HK-2 (cell line): Measurements from ENCODE around the gene BRI3.

ENCODE experiments used
- DNase-seq: peaks from one replicate; pipeline ENCODE4 v3.0.0-alpha.2; 2018; ENCODE audit not compliant: unreplicated experiment

Gene BRI3

GRCh38 chr7:98287486-98287959 is 6.0 kb downstream of the BRI3 start:
- DNase-seq: no peak

GRCh38 chr7:98288064-98288823 is 6.8 kb downstream of the BRI3 start:
- DNase-seq: no peak

DNA sequence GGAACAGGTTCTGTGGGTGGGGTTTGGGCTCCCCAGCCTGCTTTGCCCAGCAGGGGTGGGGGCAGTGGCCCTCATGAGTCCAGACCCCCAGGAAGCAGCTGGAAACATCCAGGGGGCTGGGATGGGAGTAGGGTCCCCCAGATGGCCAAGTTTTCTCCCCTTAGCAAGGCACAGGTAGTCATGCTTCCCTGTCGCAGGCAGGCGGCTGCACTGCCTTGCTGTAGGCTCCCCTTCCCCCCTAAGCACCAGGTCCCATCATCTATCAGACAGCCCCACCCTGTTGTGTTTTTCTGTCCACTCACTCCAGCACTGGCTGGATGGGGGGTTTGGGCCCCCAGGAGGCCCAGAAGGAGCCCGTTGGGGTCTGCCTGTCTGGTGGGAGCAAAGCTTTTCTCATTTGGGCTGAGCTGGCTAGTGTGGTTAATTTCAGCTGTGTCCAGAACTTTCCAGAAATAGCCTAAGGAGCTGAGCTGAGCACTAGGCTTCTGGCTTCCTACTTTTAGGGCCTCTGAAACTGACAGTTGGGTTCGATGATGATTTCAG is 7.9 kb downstream of the BRI3 start:
- DNase-seq: no peak

DNA sequence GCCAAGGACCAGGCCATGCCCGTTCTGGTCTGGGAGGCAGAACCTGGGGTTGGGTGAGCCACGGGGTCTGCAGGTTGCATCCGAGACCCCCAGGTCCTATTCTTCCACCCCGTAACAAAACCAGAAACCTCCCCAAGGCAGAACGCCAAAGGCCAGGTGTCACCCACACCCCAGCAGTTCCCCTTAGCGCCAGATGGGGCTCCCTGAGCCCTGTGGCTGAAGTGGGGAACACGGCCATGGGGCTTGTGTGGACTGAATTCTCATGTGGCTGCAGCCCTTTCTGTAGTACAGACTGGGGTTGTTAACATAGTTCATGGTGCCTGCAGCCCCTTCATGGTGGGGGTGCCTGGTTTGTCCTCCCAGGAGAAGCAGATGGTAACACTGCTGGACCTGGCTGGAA is 10.2 kb downstream of the BRI3 start:
- DNase-seq: no peak

- no peak for DNase-seq
These were observed 11.8 kb downstream of the BRI3 start for GRCh38 chr7:98293265-98293664.

DNA sequence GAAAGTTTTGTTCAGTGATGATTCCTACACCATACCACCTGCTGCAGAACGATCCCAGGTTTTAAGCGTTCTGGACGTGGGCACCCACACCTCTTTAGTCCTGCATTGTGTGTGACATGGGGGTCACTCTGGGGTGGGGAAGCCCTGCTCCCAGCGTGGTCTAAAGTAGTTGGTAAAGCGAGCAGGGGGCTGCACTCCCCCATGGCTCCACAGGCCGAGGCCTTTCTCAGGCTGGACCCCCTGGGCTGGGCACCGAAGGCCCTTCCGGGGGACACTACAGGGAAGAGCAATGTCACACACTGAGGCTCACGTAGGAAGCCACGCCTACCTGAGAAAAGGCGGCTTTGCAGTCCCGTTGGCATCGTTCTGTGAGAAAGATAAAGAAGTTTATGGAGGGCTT is 12.3 kb downstream of the BRI3 start:
- DNase-seq: no peak

DNA sequence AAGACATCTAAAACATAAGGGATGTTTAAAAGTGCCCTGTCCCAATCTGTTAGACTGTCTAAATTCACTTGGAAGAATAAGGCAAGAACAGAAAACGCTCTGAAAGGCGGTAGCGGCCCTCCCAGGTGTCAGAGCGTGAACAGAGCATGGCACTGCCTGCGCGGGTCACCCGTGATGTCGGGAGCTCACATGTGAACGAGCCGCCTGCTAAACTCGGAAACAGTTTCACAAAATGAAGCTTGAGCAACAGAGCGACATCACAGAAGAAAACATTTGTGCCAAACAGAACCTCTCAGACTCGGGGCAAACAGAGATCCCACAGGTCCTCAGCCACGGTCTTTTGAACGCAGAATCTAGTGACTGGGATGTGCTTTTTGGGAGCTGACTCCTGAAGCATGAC is 12.8 kb downstream of the BRI3 start:
- DNase-seq: no peak

GRCh38 chr7:98294798-98295382 is 13.4 kb downstream of the BRI3 start:
- peak; percentile 69 for DNase-seq

- DNase-seq: no peak
These were observed 14.1 kb downstream of the BRI3 start for GRCh38 chr7:98295467-98296192.

- no peak for DNase-seq
These were observed 15.3 kb downstream of the BRI3 start for GRCh38 chr7:98296833-98297232.

- DNase-seq: no peak
These were observed 16.3 kb downstream of the BRI3 start for GRCh38 chr7:98297626-98298286.

DNA sequence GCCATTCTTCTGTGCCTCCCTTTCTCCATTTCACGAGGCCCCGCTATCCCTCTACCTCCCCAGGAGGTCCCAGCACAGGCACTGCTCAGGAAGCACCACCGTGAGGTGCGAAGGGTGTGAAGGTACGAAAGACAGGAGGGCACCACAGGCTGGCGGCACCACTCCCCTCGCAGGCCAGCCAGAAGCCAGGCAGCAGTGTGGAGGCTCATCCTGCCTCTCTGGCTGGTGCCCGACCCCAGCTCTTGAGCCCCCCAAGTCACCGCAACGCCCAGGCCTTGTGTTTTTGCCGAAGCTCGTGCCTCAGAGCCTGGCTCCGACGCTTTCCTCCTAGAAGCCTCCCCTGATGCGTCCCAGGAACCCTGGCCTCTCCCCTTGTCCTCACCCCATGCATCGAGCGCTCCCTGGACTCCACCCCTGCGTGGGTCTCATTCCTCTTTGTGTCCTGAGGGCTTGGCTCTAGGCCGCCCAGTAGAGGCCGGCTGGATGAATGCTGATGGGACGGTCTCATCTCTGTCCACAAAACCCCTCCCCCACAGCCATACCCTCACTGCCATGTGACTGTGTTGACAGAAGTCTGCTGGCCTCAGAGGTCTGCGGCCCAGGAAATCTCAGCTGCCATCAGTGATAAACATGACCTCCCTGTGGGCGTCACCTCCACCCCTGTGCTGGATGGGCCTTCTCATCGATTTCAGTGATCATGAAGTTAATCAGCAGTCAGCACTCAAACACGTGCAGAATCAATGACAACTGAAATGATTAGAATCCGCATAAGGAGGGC is 19.3 kb downstream of the BRI3 start:
- DNase-seq: no peak

GRCh38 chr7:98301693-98302470 is 20.4 kb downstream of the BRI3 start:
- no peak for DNase-seq

DNA sequence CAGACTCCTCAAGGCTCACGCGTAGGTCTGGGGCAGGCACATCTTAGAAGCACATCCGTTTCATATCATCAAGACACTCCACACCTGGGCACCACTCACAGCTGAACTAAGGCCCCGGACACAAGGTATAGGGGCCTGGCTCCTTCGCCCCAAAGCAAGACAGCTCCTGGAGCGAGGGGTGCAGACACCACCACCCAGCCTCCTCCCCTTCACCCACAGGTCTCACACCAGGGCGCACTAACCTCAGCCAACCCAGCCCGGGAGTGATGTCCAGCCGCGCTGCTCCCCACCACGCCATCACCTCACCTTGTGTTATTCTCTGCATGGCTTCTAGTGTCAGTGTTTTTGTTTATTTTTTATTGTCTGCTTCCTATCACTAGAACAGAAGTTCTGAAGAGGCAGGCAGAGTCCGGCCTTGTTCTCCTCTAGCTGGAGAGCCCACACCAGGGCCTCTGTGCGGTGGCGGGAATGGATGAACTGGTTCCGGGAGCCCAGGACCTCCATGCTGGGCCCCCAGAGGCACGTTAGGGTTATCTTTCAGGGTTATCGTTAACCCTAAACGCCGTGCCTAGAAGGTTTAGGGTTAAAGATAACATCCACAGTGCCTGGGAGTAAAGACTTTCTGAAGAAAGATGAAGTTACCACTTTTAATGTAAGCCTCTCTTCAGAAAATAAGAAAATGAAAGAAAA is 21.8 kb downstream of the BRI3 start:
- no peak for DNase-seq

DNA sequence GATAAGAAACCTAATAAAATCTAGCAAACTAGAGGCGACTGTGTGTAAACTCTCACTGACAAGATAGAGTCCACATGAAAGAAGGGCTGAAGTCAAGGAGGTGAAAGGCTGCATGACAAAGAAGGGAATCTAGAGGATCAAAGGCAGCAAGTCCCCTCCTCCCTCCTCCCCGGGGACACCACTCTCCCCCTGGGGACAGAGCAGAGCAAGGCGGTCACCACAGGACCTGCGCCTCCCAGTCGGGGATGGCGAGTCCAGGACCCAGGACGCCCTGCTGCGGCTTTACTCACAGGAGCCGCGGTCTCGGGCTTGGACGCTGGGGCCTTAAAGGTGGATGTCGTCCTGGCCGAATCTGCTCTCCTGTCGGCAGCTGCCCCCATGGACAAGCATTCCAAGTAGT is 22.4 kb downstream of the BRI3 start:
- DNase-seq: no peak

GRCh38 chr7:98305951-98306535 is 24.6 kb downstream of the BRI3 start:
- DNase-seq: no peak

DNA sequence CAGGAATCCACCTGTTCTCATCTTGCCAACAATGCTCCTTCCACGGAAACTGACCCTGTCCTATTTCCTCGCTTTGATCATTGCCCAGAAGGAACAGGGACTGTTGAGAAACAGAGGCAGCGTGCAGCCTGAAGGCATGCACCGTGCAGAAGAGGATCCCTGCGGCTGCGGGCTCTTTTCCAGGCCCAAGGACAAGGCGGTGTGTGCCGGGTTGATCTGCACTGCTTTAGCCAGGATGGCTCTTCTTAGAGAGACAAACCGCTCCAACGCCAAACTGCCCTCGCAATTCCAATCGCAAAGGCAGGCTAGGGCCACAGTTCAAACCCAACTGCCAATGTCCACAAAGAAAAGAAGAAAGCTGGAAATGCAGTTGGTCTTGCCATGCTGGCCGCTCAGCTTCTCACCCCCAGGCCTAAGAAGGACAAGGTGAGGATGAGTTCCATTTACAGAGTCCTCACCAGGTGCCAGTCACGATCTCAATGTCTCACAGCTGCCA is 26.5 kb downstream of the BRI3 start:
- no peak for DNase-seq

DNA sequence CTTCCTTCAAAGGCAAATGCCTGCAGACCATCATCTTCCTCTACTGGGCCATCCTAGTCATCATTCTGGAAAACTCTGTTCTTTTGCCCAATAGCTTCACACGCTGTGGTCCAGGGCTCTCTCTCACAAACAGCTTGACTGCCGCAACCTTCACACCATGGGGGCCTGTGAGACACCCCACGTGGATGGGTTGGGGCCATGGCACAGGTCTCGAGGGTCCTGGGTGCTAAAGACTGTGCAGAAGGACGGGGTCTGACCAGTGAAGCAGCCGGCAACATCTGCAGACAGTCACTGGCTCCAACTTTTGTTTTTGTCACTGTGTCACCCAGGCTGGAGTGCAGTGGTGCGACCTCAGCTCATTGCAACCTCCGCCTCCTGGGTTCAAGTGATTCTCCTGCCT is 28.1 kb downstream of the BRI3 start:
- no peak for DNase-seq

- DNase-seq: no peak
These were observed 30.7 kb downstream of the BRI3 start for GRCh38 chr7:98312201-98312600.
